HL-60 (cell line): ENCODE results near the gene MTHFD2L.

Experiments
- DNase-seq, 2 experiments: peaks; one replicate each; pipeline ENCODE4 v3.0.0-alpha.2; 2010 to 2020; ENCODE audit warnings: low read depth in 1 of 2, low spot score in 1 of 2
- H3K27ac ChIP-seq: fragments of 250-450 bp; sonication (Bioruptor Pico); replicated peaks from 2 replicates; pipeline ENCODE4 v1.5.1; 2020; ENCODE audit warnings: mild to moderate bottlenecking, moderate library complexity
- H3K27me3 ChIP-seq: fragments of 250-450 bp; sonication (Bioruptor Pico); 2 replicates; pipeline ENCODE4 v1.5.1; 2021; ENCODE audit warnings: mild to moderate bottlenecking, moderate library complexity; ENCODE audit not compliant: insufficient read depth, poor library complexity, severe bottlenecking
- H3K4me3 ChIP-seq: replicated peaks from 2 replicates; pipeline ENCODE4 v1.5.1; 2011; ENCODE audit warnings: mild to moderate bottlenecking, control low read depth, low read length; ENCODE audit not compliant: insufficient read depth
- GABPA ChIP-seq: IDR thresholded peaks from 2 replicates; pipeline ENCODE4 v1.6.1; 2012; ENCODE audit warnings: low read depth
- POLR2AphosphoS5 ChIP-seq: IDR thresholded peaks from 2 replicates; pipeline ENCODE4 v1.6.1; 2012; ENCODE audit warnings: low read depth
- SPI1 ChIP-seq: IDR thresholded peaks from 2 replicates; pipeline ENCODE4 v1.6.1; 2012; ENCODE audit warnings: low read depth, mild to moderate bottlenecking, borderline replicate concordance
- TF ChIP-seq, protein P1 (sequence below): IDR thresholded peaks from one replicate; pipeline ENCODE4 v1.5.1; 2011; ENCODE audit warnings: low read length, control low read depth, inconsistent platforms; ENCODE audit not compliant: insufficient read depth
- TF ChIP-seq, protein P2 (sequence below): IDR thresholded peaks from 2 replicates; pipeline ENCODE4 v1.6.1; 2012; ENCODE audit warnings: low read depth; ENCODE audit not compliant: insufficient replicate concordance

MTHFD2L gene

DNA sequence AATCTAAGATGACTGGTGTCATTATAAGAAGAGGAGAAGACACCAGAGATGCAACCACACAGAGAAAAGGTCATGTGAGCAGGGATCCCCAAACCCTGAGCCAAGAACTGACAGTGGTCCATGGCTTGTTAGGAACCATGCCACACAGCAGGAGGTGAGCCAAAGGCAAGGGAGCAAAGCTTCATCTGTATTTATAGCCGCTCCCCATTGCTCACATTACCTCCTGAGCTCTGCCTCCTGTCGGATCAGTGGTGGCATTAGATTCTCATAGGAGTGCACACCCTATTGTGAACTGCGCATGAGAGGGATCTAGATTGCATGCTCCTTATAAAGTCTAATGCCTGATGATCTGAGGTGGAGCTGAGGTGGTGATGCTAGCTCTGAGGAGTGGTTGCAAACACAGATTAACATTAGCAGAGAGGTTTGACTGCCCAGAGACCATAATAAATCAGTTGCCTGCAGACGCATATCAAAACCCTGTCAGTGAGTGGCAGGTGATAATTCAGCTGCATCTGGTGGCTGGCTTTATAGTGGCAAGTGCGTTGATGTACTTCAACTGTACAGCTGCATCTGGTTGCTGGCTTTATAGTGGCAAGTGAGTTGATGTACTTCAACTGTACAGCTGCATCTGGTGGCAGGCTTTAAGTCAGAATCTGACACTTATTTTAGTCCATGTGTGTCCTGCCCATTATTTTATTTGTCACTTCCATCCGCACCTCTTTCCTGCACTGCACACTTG lies 39.1 kb upstream of the MTHFD2L start:
- no peak for DNase-seq
- Histone ChIP-seq H3K4me3 (no peak overlapping the region), H3K27me3 (no peaks in the 10 kb centered on the region), H3K27ac (no peak overlapping the region)
- TF ChIP-seq GABPA: no peak
- no peak for TF ChIP-seq POLR2AphosphoS5
- TF ChIP-seq SPI1: no peak
- TF ChIP-seq, protein P1, sequence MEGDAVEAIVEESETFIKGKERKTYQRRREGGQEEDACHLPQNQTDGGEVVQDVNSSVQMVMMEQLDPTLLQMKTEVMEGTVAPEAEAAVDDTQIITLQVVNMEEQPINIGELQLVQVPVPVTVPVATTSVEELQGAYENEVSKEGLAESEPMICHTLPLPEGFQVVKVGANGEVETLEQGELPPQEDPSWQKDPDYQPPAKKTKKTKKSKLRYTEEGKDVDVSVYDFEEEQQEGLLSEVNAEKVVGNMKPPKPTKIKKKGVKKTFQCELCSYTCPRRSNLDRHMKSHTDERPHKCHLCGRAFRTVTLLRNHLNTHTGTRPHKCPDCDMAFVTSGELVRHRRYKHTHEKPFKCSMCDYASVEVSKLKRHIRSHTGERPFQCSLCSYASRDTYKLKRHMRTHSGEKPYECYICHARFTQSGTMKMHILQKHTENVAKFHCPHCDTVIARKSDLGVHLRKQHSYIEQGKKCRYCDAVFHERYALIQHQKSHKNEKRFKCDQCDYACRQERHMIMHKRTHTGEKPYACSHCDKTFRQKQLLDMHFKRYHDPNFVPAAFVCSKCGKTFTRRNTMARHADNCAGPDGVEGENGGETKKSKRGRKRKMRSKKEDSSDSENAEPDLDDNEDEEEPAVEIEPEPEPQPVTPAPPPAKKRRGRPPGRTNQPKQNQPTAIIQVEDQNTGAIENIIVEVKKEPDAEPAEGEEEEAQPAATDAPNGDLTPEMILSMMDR: no peak
- TF ChIP-seq, protein P2, sequence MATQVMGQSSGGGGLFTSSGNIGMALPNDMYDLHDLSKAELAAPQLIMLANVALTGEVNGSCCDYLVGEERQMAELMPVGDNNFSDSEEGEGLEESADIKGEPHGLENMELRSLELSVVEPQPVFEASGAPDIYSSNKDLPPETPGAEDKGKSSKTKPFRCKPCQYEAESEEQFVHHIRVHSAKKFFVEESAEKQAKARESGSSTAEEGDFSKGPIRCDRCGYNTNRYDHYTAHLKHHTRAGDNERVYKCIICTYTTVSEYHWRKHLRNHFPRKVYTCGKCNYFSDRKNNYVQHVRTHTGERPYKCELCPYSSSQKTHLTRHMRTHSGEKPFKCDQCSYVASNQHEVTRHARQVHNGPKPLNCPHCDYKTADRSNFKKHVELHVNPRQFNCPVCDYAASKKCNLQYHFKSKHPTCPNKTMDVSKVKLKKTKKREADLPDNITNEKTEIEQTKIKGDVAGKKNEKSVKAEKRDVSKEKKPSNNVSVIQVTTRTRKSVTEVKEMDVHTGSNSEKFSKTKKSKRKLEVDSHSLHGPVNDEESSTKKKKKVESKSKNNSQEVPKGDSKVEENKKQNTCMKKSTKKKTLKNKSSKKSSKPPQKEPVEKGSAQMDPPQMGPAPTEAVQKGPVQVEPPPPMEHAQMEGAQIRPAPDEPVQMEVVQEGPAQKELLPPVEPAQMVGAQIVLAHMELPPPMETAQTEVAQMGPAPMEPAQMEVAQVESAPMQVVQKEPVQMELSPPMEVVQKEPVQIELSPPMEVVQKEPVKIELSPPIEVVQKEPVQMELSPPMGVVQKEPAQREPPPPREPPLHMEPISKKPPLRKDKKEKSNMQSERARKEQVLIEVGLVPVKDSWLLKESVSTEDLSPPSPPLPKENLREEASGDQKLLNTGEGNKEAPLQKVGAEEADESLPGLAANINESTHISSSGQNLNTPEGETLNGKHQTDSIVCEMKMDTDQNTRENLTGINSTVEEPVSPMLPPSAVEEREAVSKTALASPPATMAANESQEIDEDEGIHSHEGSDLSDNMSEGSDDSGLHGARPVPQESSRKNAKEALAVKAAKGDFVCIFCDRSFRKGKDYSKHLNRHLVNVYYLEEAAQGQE: no peak

- TF ChIP-seq, protein P2: no peak
- no peaks in the 10 kb centered on the region for H3K27me3 ChIP-seq
- H3K4me3 ChIP-seq: no peak overlapping the region
- DNase-seq: no peak
- H3K27ac ChIP-seq: no peak overlapping the region
These were observed 37.8 kb upstream of the MTHFD2L start for GRCh38 chr4:74120086-74120485.

GRCh38 chr4:74121643-74122579 lies 36.0 kb upstream of the MTHFD2L start:
- TF ChIP-seq POLR2AphosphoS5 (no peak), GABPA (no peak), SPI1 (peak; percentile 52; the same call in 1 of the 2 replicates)
- TF ChIP-seq, protein P2: no peak
- TF ChIP-seq, protein P1: no peak
- Histone ChIP-seq H3K4me3 (no peak overlapping the region), H3K27me3 (no peaks in the 10 kb centered on the region), H3K27ac (no peak overlapping the region)
- DNase-seq: no peak
